8988T (cell line): Measurements from ENCODE around the gene EYA2.

Experiments used
- DNase-seq: peaks from one replicate; pipeline ENCODE4 v3.0.0; 2011

EYA2 gene

DNA sequence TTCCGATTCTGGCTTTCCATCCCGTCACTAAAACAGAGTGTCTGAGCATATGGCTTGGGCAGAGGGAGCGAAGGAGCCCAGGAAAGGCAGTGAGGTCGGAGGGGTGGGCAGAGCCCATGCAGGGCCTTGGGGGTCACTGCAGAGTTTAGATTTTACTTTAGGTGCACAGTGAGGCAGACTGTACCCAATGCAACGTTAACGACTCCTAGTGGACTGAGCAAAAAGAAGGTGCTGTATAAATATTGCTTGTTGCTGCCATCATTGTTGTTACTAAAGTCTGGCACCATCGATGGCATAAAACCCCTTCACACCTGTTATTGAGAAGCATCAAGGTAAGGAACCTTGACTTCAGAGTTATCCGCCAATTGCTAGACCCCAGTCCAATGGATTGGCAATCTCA lies 119.0 kb downstream of the EYA2 start:
- no peak for DNase-seq

DNA sequence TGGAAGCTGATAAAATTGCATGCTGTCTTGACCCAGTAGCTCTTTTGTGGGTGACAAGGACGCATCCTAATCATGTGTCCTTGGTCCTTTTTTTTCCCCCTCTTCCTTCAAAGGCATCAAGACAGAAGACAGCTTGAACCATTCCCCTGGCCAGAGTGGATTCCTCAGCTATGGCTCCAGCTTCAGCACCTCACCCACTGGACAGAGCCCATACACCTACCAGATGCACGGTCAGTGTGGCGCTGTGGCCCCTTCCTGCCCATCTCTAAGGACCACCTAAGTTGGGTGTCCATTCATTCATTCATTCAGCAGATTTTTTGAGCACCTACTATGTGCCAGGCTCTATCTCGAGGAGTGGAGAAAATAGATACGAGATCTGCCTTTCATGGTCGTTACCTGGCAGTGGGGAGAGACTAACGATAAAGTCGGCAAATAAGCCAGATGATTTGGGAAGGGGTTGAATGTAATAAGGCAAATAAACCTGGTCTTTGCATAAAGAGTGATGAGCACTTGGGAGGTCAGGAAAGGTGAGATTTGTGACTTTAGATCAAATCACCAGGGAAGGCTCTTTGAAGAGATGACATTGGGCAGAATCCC lies 121.5 kb downstream of the EYA2 start:
- DNase-seq, result no peak

DNA sequence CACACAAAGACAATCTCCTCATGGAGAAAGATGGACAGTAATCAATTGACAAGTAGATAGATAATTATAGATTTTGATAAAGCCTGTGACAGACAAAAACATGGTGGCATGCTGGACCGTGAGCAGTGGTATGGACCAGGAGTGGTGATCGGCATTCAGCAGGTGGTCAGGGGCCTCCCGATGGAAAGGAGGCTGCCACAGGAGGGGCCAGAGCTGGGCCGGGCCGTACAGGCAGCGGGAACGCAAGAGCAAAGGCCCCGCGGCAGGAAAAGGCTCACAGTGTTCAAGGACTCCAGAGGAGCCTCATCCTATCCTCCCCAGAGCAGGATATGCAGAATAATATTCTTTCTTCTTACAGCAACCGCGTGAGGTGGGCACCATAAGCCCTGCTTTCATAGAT lies 123.7 kb downstream of the EYA2 start:
- DNase-seq, result no peak

DNA sequence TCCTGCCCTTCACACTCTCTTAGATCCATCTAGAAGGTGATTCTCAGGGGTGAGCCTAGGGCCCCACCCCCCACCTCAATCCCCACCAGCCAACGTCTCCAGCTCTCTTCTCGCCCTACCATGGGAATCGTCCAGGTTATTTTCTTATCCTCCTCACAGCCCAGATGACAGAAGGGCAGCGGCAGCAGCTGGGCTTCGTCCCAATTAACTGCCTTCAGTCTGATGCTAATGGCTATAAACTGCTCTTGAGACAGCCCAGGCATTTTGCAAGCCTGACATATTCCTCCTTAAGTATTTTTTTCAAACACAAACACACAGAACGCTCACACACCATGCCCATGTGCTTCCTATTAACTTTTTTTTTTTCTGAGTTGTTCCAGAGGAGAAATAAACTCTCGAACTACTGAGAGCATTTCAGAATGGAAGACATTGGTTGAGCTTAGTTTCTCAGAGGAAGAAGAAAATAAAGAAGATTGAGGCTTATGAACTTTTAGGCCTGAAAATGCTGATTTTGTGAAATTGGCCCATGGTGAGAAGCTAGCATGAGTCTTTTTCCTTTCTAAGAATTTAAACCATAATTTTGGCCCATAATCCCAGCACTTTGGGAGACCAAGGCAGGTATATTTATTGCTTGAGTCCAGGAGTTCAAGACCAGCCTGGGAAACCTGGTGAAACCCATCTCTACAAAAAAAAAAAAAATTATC lies 124.6 kb downstream of the EYA2 start:
- no peak for DNase-seq

DNA sequence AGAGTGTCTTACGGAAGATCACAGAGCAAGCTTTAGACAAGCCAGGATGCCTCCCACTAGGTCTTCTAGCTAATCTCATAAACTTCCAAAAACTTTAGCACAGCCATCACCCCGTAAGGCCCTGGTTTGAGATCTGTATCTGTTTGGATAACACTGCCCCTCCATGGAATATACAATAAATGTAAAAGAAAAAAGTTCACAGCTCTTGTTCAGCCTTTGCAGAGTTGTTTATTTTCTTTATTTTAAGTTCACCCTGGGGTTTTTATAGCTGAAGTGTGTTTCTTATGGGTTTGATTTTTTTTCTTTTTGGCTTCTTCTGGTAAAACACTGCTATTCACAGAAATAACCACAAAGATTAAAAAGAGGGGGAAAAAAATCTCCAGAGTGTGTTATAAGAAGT lies 125.6 kb downstream of the EYA2 start:
- no peak for DNase-seq

DNA sequence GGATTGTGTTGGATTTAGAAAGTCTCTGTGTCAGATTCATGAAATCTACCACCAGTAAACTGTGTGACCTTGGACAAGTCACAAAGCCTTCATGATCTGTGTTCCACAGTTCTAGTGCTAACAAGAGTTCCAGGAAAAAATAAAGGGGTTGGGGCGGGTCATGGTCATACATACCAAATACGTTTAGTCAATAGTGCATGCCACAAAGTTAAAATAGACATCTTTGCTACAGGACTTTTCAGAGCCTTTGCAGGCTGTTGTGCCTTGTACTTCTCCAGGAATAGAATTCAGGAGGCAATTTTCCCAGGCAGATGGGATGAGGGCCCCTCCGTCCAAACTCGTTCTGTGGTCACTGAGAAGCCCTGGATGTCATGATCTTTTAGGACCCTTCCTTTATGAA lies 127.2 kb downstream of the EYA2 start:
- DNase-seq, result no peak

DNA sequence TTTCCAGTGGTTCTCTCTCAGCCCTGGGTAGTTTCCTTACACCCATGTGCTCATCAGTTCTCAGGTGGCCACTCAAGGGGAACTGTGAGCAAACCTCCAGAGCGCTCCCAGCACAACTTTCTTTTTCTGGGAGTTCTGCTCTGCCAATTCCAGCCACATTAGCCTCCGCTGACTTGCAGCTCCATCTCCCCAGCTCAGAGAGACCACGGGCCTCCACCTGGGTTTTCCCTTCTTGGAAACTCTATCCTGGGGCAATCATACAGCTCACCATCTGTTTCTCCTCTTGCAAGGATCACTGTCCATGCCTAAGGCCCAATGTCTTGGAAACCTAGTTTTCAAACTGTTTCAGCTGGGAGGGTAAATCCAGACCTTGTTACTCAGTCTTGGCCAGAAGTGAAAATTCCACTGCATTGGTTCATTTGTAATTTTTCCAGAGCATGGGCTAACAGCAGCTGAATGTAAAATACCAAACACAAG lies 129.9 kb downstream of the EYA2 start:
- DNase-seq, result no peak

DNA sequence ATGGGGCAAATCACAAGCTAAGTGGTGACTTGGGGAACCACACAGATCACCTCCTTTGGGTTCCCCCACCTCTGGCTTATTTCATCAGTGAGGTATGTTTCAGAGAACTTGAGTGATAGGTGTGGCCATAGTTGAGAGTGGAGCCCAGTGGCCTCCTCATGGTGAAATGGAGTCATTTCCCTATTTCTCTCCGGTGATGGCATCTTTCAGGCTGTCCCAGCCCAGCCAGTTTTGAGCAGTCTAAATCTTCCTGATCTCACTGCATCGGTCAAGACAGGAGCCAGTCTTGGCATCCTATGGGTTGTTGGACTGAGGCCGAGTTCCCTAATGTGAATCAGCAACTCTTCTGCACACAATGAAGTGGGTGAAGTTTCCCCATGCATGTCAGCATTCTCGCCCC lies 132.4 kb downstream of the EYA2 start:
- DNase-seq, result no peak

DNA sequence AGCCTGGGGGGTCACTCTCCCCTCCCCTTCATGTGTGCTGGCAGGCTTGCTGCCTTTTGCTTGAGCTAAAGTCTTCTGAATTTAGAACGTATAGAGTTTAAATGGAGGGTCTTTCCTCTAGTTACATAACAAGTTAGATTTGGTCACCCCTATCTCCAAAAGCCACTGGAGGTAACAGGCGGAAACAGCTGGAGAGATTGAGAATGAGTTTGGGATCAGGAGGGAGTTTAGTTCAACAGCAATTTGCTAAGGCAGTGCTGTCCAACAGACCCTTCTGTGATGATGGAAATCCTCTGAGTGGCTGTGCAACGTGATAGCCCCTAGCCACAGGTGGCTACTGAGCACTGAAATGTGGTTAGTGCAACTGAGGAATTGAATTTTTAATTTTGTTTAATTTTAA lies 132.8 kb downstream of the EYA2 start:
- DNase-seq, result no peak

DNA sequence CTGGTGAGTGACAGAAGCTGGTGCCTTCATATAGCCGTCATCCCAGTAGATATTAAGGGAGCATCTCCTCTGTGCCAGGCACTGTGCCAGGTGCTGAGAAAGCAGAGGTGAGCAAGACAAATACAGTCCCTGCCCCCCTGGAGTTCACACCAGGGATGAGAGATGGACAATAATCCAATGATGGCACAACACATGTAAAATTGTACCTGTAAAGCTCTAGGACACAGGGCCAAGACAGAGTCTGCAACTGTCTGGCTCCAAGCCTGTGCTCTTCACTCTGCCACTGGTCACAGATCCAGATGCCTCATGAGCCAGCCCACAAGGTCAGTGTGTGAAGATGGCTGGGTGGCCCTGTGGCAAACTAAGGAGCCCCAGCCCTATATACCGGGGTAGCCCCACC lies 133.8 kb downstream of the EYA2 start:
- DNase-seq, result no peak

DNA sequence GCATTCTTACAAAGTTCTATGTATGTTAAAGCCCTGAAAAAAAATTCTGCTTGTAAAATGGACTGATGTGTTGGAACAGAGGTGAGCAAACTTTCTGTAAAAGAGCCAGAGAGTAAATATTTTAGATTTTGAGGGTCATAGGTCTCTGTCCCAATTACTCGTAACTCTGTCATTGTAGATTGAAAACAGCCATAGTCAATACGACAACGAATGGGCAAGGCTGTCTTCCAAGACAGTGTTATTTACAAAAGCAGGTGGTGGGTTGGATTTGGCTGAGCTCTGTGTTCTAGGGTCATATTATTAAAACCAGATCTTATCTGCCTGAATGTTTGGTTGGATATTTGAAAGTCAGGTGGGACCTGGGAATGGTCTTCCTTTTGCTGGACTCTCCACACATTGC lies 135.2 kb downstream of the EYA2 start:
- DNase-seq, result no peak

DNA sequence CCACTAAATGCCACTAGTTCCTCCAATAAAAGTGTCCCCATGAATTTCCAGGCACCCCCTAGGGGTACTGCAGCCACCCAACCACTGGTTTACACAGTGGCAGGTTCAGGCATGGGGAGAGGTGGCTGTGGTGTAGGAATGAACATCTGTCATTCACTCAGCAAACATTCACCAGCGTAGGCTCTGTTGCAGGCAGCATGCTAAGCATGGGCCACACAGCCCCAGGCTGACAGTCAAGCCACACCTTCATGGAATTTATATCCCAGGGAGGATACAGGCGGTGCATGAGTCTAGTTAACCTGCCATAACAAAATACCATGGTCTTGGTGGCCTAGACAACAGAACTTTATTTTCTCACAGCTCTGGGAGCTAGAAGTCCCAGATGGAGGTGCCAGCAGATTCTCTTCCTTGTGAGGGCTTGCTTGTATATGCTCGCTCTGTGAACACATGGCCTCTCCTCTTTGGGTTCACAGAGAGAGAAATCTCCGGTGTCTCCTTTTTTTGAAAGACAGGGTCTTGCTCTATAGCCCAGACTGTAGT lies 135.7 kb downstream of the EYA2 start:
- DNase-seq, result no peak

DNA sequence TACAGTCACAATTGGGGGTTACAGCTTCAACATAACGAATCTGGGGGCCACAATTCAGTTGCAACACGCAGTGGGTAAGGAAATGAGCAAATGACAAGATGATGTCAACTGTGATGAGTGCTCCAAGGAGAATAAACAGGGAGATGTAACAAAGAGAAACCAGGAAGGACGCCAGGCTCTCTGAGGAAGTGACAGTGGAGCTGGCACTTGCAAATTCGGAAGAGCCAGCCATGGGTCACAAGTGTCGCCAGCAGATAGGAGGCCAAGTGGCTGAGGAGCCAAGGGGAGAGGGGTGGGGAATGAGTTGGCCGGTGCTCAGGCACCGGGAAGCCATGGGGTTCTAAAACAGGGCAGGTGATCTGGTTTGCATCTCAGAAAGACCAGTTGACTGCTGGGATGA lies 136.4 kb downstream of the EYA2 start:
- DNase-seq, result no peak

DNA sequence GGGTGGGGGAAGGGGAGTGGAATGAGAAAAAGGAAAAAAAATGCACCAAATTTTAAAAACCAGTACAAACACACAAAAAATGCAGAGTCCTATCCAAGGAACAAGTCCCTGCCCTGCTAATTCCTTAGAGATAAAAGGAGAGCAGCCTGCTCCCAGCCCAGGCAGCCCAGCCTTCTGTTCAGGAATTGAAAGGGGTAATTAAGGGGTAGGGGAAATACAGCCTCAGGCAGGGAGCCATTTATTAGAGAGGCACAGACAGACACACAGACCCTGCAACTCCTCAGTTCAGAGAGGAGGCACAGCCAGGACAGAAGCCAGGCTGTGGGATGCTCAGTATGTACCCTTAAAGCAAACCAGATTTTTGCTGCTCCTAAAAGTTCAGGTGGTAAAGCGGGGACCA lies 137.2 kb downstream of the EYA2 start:
- DNase-seq, result no peak

DNA sequence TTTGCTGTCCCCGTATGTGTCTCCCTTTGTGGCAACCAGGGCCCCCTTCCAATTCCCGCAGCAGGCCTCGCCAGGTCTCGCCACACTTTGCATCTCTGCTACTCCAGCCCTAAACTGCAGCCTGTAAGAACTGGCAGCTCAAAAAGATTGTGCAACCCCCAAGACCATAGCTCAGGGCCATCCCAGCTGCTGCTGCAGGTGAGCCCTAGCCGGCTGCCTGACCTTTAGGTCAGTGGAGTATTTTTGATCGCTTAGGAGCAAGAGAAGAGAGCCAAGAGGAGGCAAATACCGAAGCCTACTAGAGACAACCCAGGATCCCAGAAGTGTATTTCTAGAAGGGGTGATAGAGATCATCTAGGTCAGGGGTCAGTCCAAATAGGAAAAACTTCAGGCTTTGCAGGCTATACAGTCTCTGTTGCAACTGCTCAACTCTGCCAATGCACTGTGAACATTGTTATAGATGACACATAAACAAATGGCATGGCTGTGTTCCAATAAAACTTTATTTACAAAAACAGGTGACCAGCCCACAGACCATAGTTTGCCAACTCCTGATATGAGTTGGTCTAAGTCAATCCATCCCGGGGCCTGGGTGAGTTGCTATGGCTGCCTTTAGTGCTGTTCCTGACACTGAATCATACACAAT lies 138.4 kb downstream of the EYA2 start:
- no peak for DNase-seq

DNA sequence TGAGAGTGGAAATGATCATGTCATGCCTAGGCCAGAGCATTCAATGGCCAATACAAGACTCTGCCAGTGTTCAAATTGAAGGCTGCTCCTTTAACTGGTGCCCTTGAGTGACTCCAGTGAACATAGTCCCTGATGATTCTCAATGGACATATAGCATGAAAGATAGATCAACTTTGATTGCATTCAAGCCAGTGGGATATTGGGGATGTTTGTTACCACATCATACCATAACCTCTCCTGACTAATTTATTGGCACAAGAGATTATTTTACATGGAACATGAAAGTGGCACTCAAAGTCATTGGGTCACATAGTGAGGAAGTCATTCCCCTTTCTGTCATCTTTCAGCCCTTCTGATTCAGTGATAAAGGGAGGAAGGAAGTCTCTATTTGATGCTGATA lies 139.0 kb downstream of the EYA2 start:
- no peak for DNase-seq

DNA sequence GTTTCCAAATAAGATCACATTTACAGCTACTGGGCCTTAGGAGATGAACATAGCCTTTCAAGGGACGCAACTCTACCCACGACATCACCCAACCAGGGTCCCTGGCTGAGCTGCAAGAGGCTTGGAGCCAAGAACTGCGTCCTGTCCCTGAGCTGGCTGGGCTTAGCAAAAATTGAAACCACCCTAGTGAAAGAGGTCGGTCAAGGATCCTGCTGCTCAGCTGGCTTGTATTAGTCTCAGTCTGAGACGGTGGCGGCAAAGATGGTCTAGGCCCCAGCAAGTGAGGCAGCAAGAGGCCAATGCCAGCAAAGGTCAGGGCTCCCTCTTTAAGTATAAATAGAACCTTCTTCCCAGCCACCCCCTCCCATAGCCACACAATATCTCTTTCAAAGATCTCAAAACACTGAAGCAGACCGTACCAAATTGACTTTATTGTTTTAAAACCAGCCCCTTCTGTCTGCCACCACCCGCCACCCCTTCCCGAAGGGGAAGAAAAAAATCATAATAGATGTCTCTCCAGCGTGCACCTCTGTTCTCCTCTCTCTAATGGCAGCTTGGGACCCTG lies 140.5 kb downstream of the EYA2 start:
- no peak for DNase-seq

DNA sequence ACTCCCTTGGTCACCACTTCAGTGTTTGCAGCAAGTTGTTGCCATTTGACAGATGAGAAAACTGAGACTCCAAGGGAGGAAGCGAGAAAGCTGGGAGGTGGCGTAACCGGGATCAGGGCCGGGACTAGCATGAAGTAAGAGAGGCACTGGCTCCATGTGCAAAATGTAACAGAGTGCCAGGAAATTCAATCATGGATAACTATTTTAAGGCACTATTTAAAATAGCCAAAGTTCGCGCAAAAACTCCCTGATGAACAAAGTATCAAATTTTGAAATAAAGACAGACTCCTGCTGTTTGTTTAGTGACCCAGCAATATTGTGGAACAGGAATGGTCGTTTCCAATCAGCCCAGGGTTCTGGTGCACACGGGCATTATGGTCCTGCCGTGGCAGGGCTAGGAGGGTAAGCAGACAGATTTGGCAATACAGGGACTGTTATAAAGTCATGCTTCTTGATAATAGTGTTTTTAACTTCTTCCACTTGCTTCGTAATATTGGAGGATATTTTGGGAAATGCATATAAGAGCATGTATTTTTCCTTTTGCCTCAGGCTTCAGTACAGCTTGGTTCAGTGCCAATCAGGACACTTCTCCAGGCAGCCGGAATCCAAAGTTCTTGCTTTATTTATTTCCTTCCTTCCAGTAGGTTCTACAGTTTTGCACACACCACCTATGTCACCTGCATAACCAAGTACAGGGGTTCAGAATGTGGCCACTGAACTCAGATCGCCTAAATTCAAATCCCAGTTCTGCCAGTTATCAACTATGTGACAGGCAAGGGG lies 141.6 kb downstream of the EYA2 start:
- DNase-seq, result no peak

DNA sequence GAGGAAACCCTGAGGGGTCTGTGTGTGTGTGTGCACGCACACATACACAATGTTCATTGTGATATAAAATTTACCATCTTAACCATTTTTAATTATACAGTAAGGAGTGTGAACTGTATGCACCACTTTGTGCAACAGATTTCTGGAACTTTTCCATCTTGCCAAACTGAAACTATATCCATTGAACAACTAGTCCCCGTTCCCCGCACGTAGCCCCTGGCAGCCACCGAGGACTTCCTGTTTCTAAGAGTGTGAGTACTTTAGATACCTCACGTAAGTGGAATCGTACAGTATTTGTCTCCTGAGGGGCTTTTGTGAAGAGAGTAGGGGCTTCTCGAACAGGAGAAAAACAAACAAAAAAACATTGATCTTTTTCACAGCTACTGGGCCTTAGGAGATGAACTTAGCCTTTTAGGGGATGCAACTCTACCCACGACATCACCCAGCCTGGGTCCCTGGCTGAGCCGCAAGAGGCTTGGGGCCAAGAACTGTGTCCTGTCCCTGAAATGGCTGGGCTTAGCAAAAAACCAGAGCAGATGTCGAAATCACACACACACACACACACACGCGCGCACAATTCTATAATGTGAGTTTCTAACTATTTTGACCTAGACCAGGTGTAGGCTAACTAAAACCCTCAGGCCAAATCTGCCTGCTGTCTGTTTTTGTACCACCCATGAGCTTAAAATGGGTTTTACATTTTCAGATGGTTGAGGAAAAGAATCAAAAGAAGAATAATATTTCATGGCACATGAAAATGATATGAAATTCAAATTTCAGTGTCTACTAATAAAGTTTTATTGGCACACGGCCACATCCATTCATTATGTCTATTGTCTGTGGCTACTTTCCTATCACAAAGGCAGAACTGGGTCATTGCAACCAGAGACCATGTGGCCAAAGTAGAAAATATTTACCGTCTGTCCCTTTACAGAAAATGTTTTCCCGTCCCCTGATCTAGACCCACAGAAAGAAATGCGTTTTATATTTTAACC lies 144.2 kb downstream of the EYA2 start:
- DNase-seq, result no peak

DNA sequence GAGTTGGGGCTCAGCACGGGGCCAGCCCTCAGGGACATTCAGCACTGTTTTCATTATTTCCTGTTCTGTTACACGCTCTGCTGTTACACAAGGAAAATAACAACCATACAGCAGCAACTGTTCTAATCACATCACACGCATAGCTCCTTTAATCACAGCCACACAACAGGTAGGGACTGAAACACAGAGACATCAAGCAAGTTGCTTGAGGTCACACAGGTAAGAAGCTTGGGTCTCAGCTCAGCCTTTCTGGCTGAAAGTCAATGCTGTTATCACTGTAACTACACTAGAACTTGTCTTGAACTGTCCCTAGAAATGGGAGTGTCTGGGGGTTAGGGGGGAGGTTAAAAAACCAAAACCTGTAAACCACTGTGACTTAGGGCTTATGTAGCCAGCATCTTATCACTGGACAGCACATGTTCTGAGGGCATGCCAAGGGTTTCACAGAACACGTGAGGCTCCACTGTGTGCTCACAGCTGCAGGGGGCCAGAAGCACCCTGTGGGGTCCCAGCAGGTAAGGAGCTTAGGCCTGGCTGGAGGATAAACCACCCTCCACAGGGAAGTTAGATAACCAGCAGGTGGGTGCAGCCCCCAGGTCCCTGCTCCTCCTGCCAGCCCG lies 146.0 kb downstream of the EYA2 start:
- no peak for DNase-seq

DNA sequence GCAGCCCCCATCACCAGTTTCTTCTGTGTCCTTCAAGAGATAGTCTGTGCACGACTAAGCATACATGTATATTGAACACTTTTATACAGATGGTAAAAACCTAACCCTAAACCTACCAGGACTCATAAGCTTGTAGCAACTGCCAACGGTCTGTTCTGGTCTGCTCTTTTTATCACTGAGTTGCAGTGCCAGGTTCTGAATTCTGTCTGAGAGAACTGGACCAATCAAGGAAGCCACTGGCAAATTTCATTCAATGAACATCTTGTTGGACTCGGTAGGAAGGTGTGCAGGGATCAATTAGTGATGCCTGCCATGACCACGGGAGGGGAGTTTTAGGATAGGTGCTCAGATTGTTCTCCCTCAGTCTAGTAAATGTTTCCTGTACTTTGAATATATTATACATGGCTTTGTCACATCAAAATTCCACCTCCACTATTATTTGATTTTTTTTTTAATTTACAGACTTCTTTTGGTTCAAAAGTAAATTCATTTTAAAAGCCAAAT lies 146.8 kb downstream of the EYA2 start:
- DNase-seq, result no peak
